ENCODE data around the gene TAF4B. TPM values are rescaled to one million over a fixed set of nuclear protein-coding genes. Genes with fewer than 3 reads are reported as not detected.

The TAF4B gene
- total and polyA plus RNA-seq, 4 donors = 0.10 to 4.3 (median 0.30) TPM

GRCh38 chr18:26215247-26215970 is 10.8 kb upstream of the TAF4B start:
- TF ChIP-seq HNF4A (conservative IDR thresholded peaks at IDR 0.05) (no peak), RXRA (IDR thresholded peaks at IDR 0.05) (no peak), REST (IDR thresholded peaks at IDR 0.05) (no peak), SP1 (IDR thresholded peaks at IDR 0.05) (no peak), CTCF (IDR thresholded peaks at IDR 0.05; ENCODE audit: low read depth, low read length, missing input control) (no peak), NR2F2 (IDR thresholded peaks at IDR 0.05) (no peak), EGR1 (IDR thresholded peaks at IDR 0.05; ENCODE audit: low read depth in 2 of 2) (no peak), GABPA (IDR thresholded peaks at IDR 0.05 in 1 of 2, conservative IDR thresholded peaks at IDR 0.05 in 1 of 2) (no peak)
- Histone ChIP-seq H3K9ac (ENCODE audit: low read depth in 1 of 2, low read length in 2 of 2) (no peak overlapping the region), H3K27me3 (ENCODE audit: control insufficient read depth in 4 of 4, insufficient read depth in 4 of 4, low read length in 3 of 4) (peaks cover 0 to 4% (median 0%) of the 10 kb centered on the region in 4 donors), H3K27ac (ENCODE audit: low read depth in 1 of 2, low read length in 2 of 2) (no peak overlapping the region), H3K4me1 (ENCODE audit: control insufficient read depth in 4 of 4, insufficient read depth in 4 of 4, low read length in 3 of 4) (no peaks in the 10 kb centered on the region), H3K4me3 (ENCODE audit: low read depth in 1 of 3, low read length in 3 of 3) (no peak overlapping the region), H3K36me3 (ENCODE audit: control insufficient read depth in 4 of 4, insufficient read depth in 3 of 4, low read depth in 1 of 4, low read length in 3 of 4) (no peaks in the 10 kb centered on the region), H3K9me3 (ENCODE audit: control insufficient read depth in 4 of 4, low read length in 3 of 4) (no peaks in the 10 kb centered on the region)
- no peak for DNase-seq (ENCODE audit: low spot score)
- WGBS = 53% methylated on average over 7 of the region's 7 CpGs

- H3K27me3 ChIP-seq (ENCODE audit: control insufficient read depth in 4 of 4, insufficient read depth in 4 of 4, low read length in 3 of 4) = peaks cover 0 to 4% (median 2%) of the 10 kb centered on the region in 4 donors
- no peak overlapping the region for H3K27ac ChIP-seq (ENCODE audit: low read depth in 1 of 2, low read length in 2 of 2)
- 74% methylated on average over 7 of the region's 7 CpGs for WGBS
- H3K4me1 ChIP-seq (ENCODE audit: control insufficient read depth in 4 of 4, insufficient read depth in 4 of 4, low read length in 3 of 4) = peaks cover 0 to 15% (median 6%) of the 10 kb centered on the region in 4 donors
- H3K36me3 ChIP-seq (ENCODE audit: control insufficient read depth in 4 of 4, insufficient read depth in 3 of 4, low read depth in 1 of 4, low read length in 3 of 4) = no peaks in the 10 kb centered on the region
- H3K4me3 ChIP-seq (ENCODE audit: low read depth in 1 of 3, low read length in 3 of 3) = no peak overlapping the region
- no peak for TF ChIP-seq RXRA (IDR thresholded peaks at IDR 0.05)
- no peak for TF ChIP-seq SP1 (IDR thresholded peaks at IDR 0.05)
- TF ChIP-seq CTCF (IDR thresholded peaks at IDR 0.05; ENCODE audit: low read depth, low read length, missing input control) = no peak
- TF ChIP-seq GABPA (IDR thresholded peaks at IDR 0.05 in 1 of 2, conservative IDR thresholded peaks at IDR 0.05 in 1 of 2) = no peak
- TF ChIP-seq EGR1 (IDR thresholded peaks at IDR 0.05; ENCODE audit: low read depth in 2 of 2) = no peak
- no peak overlapping the region for H3K9ac ChIP-seq (ENCODE audit: low read depth in 1 of 2, low read length in 2 of 2)
- no peaks in the 10 kb centered on the region for H3K9me3 ChIP-seq (ENCODE audit: control insufficient read depth in 4 of 4, low read length in 3 of 4)
- no peak for DNase-seq (ENCODE audit: low spot score)
Measured at GRCh38 chr18:26225022-26225693, 1.1 kb upstream of the TAF4B start.
